ENCODE data around the gene PDHX. TPM values are rescaled to one million over a fixed set of nuclear protein-coding genes. Genes with fewer than 3 reads are reported as not detected.

Gene PDHX
- polyA plus RNA-seq, 3 donors = 9.3 to 19.5 (median 17.5) TPM

GRCh38 chr11:34915136-34916014, 1.0 kb upstream of the PDHX start:
- Histone ChIP-seq H2AFZ (ENCODE audit: insufficient read depth, low read depth, low read length, poor library complexity, severe bottlenecking) (peak overlapping the region; percentile 93), H3K27ac (ENCODE audit: low read depth in 1 of 2, low read length in 2 of 2) (peak overlapping the region; percentile 69 to 93), H3K9ac (ENCODE audit: insufficient read depth, low read length, poor library complexity, severe bottlenecking) (peak overlapping the region; percentile 95), H4K20me1 (ENCODE audit: insufficient read depth, low read length) (no peaks in the 10 kb centered on the region), H3K27me3 (ENCODE audit: control insufficient read depth in 2 of 2, insufficient read depth in 2 of 2, low read length in 2 of 2) (no peaks in the 10 kb centered on the region), H3K4me1 (ENCODE audit: control insufficient read depth in 1 of 2, insufficient read depth in 2 of 2, low read length in 2 of 2) (peaks cover 23 to 30% of the 10 kb centered on the region in 2 donors), H3K36me3 (replicated peaks in 1 of 2; ENCODE audit: control insufficient read depth in 1 of 2, insufficient read depth in 2 of 2, low read length in 2 of 2) (no peaks in the 10 kb centered on the region), H3K9me3 (replicated peaks in 1 of 2; ENCODE audit: control insufficient read depth in 1 of 2, insufficient read depth in 1 of 2, low read length in 2 of 2) (no peaks in the 10 kb centered on the region), H3K79me2 (ENCODE audit: insufficient read depth, low read length) (peaks cover 74% of the 10 kb centered on the region), H3K4me2 (replicated peaks; ENCODE audit: extremely low read depth, low read length, poor library complexity, severe bottlenecking) (peak overlapping the region; percentile 82), H3K4me3 (replicated peaks in 1 of 3; ENCODE audit: low read depth in 2 of 3, low read length in 3 of 3) (peak overlapping the region; percentile 66 to 84 (median 83))
- peak in 2 of 3 donors; percentile 8 to 26 for DNase-seq
- peaks cover 0 to 1% (median 0%) of the 10 kb centered on the region in 3 donors for H3K27me3 Mint-ChIP-seq (ENCODE audit: low read depth in 3 of 3)
- H3K36me3 Mint-ChIP-seq = peaks cover 17 to 19% of the 10 kb centered on the region in 2 donors
- under 1% methylated on average over 21 of the region's 34 CpGs for whole genome bisulfite sequencing (ENCODE audit: insufficient coverage)
- peaks cover 0 to 6% (median 0%) of the 10 kb centered on the region in 7 donors for H3K9me3 Mint-ChIP-seq
- peak overlapping the region; percentile 95 to 99 (median 97) for H3K27ac Mint-ChIP-seq
- intact Hi-C loops (cut with micrococcal nuclease) = no loop called here
- H3K4me3 Mint-ChIP-seq = peak overlapping the region; percentile 94 to 99
- peaks cover 25% of the 10 kb centered on the region for H3K4me1 Mint-ChIP-seq
- no peak for TF ChIP-seq CTCF (IDR thresholded peaks at IDR 0.05)

GRCh38 chr11:34916843-34917770, 689 bp downstream of the PDHX start:
- Histone ChIP-seq H4K20me1 (ENCODE audit: insufficient read depth, low read length) (no peaks in the 10 kb centered on the region), H3K27ac (ENCODE audit: low read depth in 1 of 2, low read length in 2 of 2) (peak overlapping the region; percentile 69 to 93), H3K4me2 (replicated peaks; ENCODE audit: extremely low read depth, low read length, poor library complexity, severe bottlenecking) (peak overlapping the region; percentile 82), H3K9ac (ENCODE audit: insufficient read depth, low read length, poor library complexity, severe bottlenecking) (peak overlapping the region; percentile 95), H3K36me3 (replicated peaks in 1 of 2; ENCODE audit: control insufficient read depth in 1 of 2, insufficient read depth in 2 of 2, low read length in 2 of 2) (peaks cover 0 to 12% of the 10 kb centered on the region in 2 donors), H3K27me3 (ENCODE audit: control insufficient read depth in 2 of 2, insufficient read depth in 2 of 2, low read length in 2 of 2) (no peaks in the 10 kb centered on the region), H2AFZ (ENCODE audit: insufficient read depth, low read depth, low read length, poor library complexity, severe bottlenecking) (peak overlapping the region; percentile 93), H3K4me1 (ENCODE audit: control insufficient read depth in 1 of 2, insufficient read depth in 2 of 2, low read length in 2 of 2) (peaks cover 16 to 20% of the 10 kb centered on the region in 2 donors), H3K4me3 (replicated peaks in 1 of 3; ENCODE audit: low read depth in 2 of 3, low read length in 3 of 3) (peak overlapping the region; percentile 66 to 84 (median 83)), H3K79me2 (ENCODE audit: insufficient read depth, low read length) (peaks cover 68% of the 10 kb centered on the region), H3K9me3 (replicated peaks in 1 of 2; ENCODE audit: control insufficient read depth in 1 of 2, insufficient read depth in 1 of 2, low read length in 2 of 2) (no peaks in the 10 kb centered on the region)
- peaks cover 22 to 25% of the 10 kb centered on the region in 2 donors for H3K36me3 Mint-ChIP-seq
- peak overlapping the region; percentile 95 to 99 (median 97) for H3K27ac Mint-ChIP-seq
- H3K27me3 Mint-ChIP-seq (ENCODE audit: low read depth in 3 of 3) = peaks cover 0 to 1% (median 0%) of the 10 kb centered on the region in 3 donors
- DNase-seq = no peak
- intact Hi-C loops (cut with micrococcal nuclease) = no loop called here
- no peak for TF ChIP-seq CTCF (IDR thresholded peaks at IDR 0.05)
- WGBS (ENCODE audit: insufficient coverage) = 33% methylated on average over 3 of the region's 23 CpGs
- peak overlapping the region; percentile 94 to 99 for H3K4me3 Mint-ChIP-seq
- peaks cover 21% of the 10 kb centered on the region for H3K4me1 Mint-ChIP-seq
- H3K9me3 Mint-ChIP-seq = peaks cover 0 to 6% (median 0%) of the 10 kb centered on the region in 7 donors
